Smooth muscle cell of the pulmonary artery (primary cell): ENCODE results near the gene GMPPB. TPM values are rescaled to one million over a fixed set of nuclear protein-coding genes. Genes with fewer than 3 reads are reported as not detected.

Experiments
- total RNA-seq: library from RNA; depleted of rRNA; stranded (reverse); fragments of >200 nt; gene quantifications from 2 replicates; pipeline ENCODE4 v1.2.3, GENCODE V29; 2014

Gene GMPPB
- total RNA-seq = 31.1 and 35.7 TPM in 2 replicates

DNA sequence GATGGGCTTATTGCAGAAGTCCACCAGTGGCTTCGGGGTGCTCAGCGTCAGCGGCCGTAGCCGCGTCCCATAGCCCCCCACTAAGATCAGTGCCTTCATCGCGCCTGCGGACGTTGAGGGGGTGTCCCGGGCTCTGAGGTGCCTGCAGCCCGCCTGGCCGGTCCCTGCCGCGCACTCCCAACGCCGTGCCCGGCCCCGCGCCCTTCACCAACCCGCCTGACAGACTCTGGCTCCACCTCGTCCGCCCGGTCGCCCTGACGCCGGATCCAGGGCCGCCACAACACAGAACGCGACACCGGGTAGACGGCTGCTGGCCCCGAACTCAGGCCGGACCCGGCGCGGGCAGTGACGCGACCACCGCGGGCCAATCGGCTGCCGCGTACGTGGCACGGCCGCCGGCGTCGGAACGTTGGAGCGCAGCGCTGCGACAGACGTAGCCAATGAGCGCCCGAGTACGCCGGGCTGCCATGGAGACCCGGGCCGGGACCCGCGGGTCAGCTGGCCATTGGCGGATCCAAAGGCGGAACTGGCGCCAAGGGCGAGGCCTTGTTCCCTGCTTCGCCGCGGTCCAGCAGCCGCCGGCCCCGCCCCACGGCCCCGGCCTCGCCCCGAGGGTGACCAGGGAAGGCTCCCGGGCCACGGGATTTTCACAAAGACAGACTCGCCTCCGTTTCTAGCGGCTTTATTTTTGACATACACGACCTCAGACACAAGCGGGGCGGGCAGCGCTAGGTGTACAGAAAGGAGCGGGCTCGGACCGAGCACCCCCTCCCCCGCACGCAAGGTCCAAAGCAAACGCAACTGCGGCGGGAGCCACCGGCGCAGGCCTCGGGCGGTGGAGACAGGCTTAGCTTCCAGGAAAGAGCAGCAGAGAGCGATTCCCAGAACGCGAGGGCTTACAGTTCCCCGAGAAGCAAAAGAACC is at the start of gene GMPPB:
TSS of gene GMPPB (minus strand) at position 324 of the 924 bp plus-strand sequence. CDS start at position 99, 225 bp downstream.

GRCh38 chr3:49719214-49719884 is 4.4 kb downstream of the GMPPB start, which contains the start of gene AMIGO3:
AMIGO3 (minus strand) TSS chr3:49719684; CDS start chr3:49719465, 219 bp downstream.

GRCh38 chr3:49689046-49689907 is 34.5 kb downstream of the GMPPB start, which contains the start of the genes MST1 and RNF123:
MST1 (minus strand) TSS chr3:49689474; CDS start chr3:49688691, 783 bp downstream.
RNF123 (plus strand) TSS chr3:49689557; CDS start chr3:49691166, 1,609 bp downstream.

DNA sequence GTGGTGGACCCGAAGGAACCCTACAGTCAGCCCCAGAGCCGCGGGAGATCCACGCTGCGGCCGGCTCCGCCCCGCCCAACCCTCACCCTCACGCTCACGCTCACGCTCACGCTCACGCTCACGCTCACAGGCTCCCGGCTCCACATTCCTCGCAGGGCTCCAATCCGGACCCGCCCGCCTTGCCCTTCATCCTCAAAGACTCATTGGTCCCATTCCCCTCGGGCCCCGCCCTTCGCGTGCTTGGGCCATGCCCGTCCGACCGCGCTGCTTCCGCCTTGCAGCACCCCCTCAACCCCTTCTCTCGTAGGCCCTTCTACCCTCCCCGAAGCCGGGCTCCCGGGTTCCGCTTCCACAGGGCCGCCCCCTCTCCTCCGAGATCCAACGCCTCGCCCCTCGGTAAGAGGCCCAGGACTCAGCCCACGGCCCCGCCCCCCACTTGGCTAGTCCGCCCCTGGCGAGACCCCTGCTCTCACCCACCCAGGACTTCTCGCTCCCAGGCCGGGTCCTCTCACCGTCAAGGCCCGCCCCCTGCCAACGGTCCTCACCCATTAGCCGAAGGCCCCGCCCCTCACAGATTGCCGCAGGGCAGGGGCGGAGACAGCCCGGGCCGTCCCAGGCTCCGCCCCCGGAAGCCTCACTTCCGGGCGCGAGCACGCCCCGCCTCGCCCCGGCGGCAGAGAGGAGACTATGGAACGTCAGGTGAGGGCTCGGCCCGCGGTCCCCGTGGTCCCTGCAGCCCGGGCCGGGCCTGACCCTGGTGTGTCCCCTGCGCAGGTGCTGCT is 49.8 kb downstream of the GMPPB start, which contains the start of gene APEH:
TSS of gene APEH (plus strand) at position 637 of the 782 bp plus-strand sequence. CDS start at position 688, 51 bp downstream.

Other genes starting within 250 kb of the GMPPB start
- gene BSN, start 169.5 kb downstream of the GMPPB start, total RNA-seq = 0.07 and 0.17 TPM in 2 replicates
- 96.8 and 122 TPM in 2 replicates for gene APEH, start 49.6 kb downstream of the GMPPB start, total RNA-seq
- 5.4 and 13.2 TPM in 2 replicates for gene MST1, start 34.5 kb downstream of the GMPPB start, total RNA-seq
- gene RNF123, start 34.4 kb downstream of the GMPPB start, total RNA-seq = 32.1 and 38.6 TPM in 2 replicates
- not detected in 2 replicates for gene AMIGO3, start 4.3 kb downstream of the GMPPB start, total RNA-seq
- 51.4 and 55.1 TPM in 2 replicates for gene IP6K1, start 62.6 kb upstream of the GMPPB start, total RNA-seq
- 0.07 TPM in 1 of 2 replicates, not detected in the other for gene CDHR4, start 75.9 kb upstream of the GMPPB start, total RNA-seq
- gene INKA1, start 79.3 kb upstream of the GMPPB start, total RNA-seq = 5.1 and 5.7 TPM in 2 replicates
- 51.1 and 54.4 TPM in 2 replicates for gene UBA7, start 90.0 kb upstream of the GMPPB start, total RNA-seq
- 1.8 and 3.3 TPM in 2 replicates for gene TRAIP, start 132.6 kb upstream of the GMPPB start, total RNA-seq
- gene CAMKV, start 146.0 kb upstream of the GMPPB start, total RNA-seq = not detected in 2 replicates
- 0.79 and 1.4 TPM in 2 replicates for gene MST1R, start 179.9 kb upstream of the GMPPB start, total RNA-seq
- gene MON1A, start 205.9 kb upstream of the GMPPB start, total RNA-seq = 12.7 and 14.6 TPM in 2 replicates
- gene RBM6, start 216.2 kb upstream of the GMPPB start, total RNA-seq = 40.1 and 40.9 TPM in 2 replicates